HG03520 (cell line): ENCODE measurements around the gene WDR59.
A peak's percentile ranks its signal among the peaks of the same experiment; 100 is the strongest.
"Not testable (repeated sequence)": the region's sequence is repeated elsewhere in the genome, so short reads cannot be mapped to it uniquely, and the experiment has no call there.

ENCODE experiments used
- ATAC-seq: cut with Tn5 transposase; IDR thresholded peaks from one replicate; pipeline ENCODE4 v1.9.1; 2021; ENCODE audit warnings: mild to moderate bottlenecking, moderate library complexity; ENCODE audit not compliant: unreplicated experiment

The WDR59 gene

DNA sequence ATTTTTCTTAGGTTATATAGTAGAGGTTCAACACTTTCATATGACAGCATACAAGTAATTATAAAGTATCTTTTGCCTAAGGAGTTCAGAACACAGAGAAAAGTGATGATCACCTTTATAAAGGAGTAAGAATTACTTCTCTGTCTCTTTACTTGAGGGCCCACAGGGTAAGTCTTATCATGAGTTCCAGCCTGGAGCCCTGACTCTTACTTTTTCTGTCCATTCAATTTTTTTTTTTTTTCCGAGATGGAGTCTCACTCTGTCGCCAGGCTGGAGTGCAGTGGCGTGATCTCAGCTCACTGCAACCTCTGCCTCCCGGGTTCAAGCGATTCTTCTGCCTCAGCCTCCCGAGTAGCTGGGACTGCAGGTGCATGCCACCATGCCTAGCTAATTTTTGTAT, 28.2 kb upstream of the WDR59 start:
- not testable (repeated sequence) for ATAC-seq

DNA sequence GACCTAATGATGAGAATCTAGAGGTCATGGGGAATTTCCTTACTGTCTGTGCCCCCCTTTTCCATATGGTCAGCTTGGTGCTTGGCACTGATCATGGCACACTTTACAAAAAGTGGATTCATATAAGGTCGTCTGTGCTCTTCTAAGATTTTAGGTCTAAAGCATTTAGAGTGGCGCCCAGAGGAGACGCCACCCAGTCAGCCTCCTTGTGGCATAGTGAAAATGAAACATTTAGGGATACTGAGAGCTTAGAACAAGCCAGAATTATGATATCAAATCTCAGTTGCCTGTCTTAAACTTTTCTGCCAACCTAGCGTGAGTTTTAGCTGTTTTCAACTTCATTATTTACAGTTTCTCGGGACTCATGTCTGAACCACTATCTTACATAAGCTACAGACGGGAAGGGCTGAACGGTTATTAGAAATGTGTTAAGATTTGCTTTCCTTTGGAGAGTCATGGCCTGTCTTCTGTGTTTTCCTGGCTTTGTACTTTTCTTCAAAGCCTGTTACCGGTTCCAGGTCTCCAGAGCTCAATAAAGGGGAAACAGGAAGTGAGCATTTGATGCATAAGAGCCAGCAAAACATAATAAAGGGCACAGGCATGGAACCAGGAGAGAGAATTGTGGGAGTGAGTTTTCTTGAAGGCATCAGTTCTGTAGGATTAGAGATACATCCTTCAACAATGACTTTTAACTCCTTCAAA, 27.6 kb upstream of the WDR59 start:
- no peak for ATAC-seq

DNA sequence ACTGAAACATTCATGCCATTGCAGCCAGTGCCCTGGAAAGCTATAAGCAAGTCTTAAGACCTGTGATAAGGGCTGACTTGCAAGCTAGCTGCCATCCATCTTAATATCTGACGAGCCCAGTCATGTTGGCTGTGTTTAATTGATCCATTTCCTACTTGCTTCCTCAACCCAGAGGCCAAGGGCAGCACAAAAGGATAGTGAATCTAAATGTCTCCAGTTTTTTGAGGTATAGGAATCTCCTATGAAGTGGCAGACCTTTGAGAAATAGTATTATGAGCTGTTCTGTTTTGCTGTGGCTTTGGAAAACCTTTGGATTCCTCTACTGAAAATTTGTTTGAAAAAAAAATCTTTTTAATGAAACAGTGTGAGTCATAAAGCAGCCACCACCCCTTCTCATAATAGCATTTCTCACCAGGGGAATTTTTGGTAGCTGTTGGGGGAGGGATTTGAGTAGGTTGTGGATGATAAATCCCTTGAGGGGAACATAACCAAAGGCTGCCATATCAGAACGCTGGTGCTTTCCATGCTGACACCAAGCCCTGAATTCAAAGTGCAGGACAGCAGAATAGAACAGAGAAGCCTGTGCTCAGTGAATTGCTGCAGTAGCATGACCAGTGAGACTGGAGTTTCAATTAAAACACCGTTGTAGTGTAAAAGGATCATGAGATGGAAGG, 26.8 kb upstream of the WDR59 start:
- ATAC-seq: peak; percentile 48

DNA sequence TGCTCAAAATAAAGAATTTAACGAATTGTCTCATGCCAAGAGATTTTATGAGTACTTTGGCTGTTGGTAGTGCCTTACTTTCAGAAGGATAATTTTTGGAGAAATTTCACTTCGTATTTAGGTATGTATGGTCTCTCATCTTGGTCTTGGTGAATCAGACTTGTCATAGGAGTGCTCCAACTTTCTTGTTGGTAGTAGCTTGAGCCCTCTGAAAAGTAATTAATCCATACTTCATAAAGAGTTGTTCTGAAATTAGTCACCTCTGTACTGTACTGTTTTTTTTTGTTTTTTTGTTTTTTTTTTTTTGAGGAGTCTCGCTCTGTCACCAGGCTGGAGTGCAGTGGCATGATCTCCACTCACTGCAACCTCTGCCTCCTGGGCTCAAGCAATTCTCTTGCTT, 25.5 kb upstream of the WDR59 start:
- no peak for ATAC-seq

DNA sequence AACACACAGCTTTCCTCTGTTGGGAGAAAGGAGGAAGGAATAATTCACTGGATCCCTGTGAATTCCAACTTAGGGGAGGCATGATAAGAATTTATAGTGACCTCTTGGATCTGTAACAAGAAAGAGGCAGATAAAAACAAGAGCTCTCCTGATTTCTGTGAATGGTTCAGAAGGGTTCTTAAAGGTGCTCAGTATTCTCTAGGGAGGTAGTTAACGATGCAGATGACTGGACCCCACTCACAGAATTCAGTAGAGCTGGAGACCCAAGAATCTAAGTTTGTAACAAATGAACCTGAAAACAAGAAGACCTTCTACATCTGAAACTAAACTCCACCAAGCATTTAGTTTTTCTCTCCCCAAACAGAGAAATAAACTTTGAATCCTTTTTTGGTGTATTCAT, 22.5 kb upstream of the WDR59 start:
- no peak for ATAC-seq

DNA sequence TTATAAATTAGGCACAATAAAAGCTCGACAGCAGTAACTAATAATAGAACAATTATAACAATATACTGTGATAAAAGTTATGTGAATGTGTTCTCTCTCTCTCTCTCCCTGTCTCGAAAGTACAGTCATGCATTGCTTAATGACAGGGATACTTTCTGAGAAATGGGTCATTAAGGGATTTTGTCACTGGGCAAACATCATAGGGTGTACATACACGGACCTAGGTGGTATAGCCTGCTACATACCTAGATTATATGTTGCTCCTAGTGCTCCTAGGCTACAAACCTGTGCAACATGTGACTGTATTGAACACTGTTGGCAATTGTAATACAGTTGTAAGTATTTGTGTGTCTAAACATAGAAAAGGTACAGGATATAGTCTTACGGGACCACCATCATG, 20.8 kb upstream of the WDR59 start:
- ATAC-seq: no peak

DNA sequence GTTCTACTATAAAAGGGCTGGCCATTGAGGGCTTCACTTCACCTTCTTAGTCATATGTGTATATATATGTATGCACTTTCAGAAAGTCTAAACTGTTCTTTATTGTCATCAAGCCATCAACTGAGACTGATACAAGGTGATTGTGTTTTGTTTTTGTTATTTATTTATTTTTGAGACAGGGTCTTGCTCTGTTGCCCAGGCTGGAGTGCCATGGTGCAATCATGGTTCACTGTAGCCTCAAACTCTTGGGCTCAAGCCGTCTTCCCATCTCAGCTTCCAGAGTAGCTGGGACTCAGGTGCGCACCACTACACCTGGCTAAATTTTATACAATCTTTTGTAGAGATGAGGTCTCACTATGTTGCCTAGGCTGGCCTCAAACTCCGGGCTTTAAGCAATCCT, 19.5 kb upstream of the WDR59 start:
- no peak for ATAC-seq

DNA sequence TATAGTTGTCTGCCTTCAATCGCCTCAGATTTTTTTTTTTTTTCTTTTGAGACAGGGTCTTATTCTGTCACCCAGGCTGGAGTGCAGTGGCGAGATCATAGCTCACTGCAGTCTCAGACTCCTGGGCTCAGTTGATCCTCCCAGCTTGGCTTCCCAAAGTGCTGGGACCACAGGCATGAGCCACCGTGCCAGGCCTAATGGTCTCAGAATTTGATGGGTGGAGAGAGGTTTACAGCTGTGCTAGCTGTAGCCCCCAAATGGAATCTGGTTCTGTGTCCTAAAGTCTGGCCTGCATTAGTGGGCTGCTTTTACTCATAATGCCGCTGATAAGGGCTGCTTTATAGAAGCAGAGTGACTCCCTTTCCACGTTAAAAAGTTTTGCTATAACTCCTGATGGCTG, 19.0 kb upstream of the WDR59 start:
- no peak for ATAC-seq

DNA sequence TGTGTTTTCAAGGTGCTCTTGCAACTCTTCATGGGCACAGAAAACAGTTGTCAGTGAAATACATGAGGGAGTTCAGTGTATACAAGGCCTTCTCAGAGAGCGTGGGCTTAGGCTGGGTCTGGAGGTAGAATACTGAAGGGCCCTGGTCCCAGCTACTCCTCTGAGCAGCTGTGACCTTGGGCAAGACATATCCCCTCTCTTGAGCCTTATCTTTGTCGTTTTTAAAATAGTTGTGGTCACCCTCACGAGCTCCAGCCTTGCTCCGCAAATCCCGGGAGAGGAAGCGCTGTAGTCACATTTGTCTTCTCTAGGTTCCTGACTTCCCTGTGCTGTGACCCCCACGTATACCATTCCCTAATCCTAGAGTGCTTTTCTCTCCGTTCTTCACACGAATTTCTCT, 17.6 kb upstream of the WDR59 start:
- no peak for ATAC-seq

DNA sequence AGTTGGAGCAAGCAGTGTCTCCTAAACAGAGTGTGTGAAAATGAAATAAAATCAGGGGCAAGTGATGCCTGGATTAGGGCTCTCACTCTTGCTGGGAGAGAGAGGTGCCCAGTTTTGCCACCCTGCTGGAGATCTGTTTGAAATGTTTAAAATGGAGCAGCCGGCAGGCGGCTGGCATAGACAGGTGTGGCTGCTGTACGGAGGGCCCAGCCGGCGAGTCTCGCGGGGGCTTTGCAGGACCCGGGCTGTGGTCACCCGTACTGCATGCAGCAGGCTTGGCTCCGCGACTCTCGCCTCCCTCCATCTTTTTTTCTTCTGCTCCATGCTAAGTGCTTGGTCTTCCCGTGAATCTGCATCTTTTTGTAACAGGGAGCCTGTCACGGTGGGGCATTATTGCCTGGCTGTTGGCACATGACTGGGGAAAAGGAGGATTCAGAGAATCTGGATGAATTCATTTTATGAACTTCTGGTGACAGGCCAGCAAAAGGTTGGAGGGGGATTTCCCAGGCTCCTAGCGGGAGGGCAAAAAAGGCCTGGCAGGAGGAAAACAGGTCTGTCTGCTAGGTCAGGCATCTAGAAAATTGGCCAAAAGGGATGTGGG, 15.7 kb upstream of the WDR59 start:
- ATAC-seq: no peak

DNA sequence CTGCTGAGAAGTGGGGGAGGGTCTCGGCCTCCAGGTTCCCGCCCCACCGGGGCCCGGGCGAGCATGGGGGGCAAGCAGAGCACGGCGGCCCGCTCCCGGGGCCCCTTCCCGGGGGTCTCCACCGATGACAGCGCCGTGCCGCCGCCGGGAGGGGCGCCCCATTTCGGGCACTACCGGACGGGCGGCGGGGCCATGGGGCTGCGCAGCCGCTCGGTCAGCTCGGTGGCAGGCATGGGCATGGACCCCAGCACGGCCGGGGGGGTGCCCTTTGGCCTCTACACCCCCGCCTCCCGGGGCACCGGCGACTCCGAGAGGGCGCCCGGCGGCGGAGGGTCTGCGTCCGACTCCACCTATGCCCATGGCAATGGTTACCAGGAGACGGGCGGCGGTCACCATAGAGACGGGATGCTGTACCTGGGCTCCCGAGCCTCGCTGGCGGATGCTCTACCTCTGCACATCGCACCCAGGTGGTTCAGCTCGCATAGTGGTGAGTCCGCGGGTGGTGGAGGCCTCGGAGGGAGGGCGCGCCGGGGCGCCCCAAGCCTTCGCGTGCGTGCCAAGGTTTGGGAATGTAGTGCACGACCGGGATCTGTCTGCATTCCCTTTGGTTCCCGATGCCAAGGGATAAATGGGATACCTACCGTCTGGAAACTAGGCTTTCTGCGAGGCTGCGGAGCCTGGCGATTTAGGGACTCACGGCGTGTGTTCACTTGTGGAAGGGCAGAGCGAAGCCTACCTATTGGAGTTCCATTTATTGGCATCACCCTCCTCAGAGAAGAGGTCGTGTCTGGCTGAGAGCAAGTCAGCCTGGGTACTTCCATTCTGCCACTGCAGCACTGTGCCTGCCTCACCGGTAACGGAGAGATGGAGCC, 14.9 kb upstream of the WDR59 start:
- peak; percentile 34 for ATAC-seq

DNA sequence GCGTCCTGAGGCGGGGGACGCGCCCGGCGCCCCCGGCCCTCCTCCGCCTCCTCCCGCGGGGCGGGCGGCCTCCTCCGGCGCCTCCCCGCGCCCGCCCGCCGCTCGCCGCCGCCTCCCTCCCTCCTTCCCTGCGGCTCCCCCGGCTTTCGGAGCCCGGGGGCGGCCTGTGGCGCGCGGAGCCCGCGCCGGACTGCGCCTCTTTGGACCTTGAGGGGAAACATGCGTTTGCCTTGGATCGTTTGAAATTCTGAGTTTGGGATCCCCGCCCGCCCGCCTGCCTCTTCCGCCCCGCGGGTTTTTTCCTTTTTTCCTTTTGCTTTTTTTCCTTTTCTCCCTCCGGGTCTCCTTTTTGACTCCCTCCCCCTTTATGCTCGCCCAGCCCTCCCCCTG, 14.3 kb upstream of the WDR59 start:
- ATAC-seq: peak; percentile 15

DNA sequence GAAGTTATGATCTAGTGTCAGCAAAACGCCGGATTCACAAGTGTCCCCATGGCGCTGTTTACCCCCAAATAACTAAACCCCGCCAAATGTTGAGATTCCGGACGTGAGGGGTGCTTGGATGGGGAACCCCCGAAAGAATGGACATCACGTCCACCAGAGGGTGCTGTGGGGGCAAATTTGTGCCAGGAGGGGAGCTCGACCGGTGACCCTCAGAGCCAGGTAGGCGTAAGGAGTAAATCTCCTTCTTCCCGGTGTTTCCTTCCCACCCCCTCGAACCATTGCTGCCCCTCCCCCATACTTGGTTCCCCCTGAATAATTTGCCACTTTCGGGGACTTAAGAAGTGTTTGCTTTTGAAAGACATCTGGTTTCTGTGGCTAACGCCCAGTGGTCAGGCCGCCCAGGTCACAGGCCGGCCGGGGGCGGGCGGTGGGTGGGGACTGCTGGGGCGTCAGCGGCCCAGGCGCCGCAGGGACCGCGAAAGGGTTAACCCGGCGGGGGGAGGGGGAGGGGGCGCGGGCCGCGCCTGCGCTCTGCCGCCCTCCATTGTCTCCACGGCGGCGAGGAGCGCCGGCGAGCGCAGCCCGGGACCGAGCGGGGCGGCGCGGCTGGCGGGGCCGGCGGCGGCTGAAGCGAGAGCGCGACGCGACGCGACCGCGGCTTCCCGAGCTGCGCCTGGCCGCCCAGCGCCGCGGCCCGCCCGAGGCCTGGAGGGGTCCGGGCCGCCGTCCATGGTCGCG, 13.7 kb upstream of the WDR59 start, which contains the start of gene ZNRF1:
ZNRF1 (plus strand) TSS at position 544 of the 738 bp plus-strand sequence. CDS start 648 bp downstream, outside the sequence.
- ATAC-seq: peak; percentile 66

DNA sequence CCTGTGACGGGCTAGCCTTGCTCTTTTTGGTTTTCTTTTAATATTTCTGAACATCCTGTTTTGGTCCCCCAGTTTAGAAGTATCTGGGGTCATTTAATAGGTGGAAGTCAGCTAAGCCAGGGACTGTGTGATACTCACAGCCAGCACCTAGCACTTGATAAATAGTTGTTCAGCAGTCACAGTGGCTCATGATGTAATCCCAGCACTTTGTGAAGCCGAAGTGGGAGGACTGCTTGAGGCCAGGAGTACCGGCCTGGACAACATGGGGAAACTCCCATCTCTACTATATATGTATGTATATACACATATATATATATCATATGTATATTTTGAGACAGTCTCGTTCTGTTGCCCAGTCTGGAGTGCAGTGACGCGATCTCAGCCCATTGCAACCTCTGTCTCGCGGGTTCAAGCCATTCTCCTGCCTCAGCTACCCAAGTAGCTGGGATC, 12.1 kb upstream of the WDR59 start:
- no peak for ATAC-seq

DNA sequence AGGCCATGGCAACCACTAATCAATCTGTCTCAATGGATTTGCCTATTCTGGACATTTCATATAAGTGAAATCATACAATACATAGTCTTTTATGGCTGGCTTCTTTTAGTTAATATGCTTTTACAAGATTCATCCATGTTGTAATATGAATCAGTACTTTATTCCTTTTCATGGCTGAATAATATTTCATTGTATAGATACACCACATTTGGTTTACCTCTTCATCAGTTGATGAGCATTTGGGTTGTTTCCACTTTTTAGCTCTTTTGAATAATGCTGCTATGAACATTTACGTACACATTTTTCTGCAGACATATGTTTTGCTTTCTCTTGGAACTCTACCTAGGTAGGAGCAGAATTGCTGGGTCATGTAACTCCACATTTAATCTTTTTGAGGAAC, 11.1 kb upstream of the WDR59 start:
- ATAC-seq: no peak

DNA sequence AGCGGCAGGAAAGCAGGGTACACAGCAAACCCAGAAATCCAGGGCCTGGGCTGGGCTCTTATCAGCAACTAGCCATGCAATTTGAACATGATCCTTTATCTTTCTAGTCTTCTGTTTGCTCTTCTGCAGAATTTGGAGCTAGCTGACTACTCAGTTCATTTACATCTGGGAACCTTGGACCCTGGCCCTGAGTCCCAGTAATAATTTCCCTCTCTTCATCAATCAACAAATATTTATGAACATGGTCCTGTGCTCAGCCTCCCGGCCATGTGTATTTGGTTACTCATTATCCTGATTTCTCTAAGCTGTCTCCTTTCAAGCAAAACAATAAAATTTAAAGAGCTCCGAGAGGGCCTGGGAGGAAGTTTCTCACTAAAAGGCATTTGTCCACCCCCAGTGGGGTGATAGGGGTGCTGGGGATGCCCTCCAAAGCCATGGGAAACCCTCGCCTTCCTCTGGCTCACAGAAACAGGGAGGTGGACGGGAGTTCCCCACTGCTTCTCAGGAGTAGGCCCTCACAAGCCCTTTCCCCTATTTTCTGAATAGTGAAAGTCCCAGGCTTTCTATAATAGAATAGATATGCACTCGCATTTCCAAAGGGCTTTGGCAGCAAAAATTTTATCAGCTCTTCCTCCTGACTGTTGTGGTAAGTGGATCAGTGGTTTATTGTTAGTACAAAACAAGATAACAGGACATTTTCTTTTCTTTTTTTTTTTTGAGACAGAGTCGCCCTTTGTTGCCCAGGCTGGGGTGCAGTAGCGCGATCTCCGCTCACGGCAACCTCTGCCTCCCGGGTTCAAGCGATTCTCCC, 6.9 kb upstream of the WDR59 start:
- ATAC-seq: no peak

DNA sequence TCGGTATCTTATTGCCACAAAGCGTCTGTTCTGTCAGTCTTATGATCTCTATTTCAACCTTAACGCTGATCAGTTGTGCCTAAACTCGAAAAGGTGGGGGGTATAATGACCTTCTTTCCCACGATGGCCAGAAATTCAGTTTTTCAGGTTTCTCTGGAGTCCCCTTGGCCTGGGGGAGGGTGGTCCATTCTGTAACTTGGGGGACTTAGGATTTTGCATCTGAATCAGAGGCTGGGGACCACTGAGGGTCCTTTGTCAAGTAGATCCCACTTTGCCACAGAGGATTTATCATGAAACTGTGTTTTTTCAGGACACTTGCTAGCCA, 6.3 kb upstream of the WDR59 start:
- ATAC-seq: no peak

DNA sequence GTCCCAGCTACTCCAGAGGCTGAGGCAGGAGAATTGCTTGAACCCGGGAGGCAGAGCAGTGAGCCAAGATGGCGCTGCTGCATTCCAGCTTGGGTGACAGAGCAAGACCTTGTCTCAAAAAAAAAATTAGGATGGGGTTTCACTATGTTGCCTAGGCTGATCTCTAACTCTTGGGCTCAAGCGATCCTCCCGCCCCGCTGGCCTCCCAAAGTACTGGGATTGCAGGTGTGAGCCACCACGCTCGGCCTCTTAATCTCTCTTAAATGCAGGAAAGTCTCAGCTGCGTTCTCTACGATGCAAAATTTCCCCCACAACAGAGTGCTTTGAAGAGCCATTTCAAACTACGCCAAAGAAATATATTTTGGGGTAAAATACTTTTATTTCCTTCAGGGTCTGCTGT, 5.9 kb upstream of the WDR59 start:
- ATAC-seq: no peak

DNA sequence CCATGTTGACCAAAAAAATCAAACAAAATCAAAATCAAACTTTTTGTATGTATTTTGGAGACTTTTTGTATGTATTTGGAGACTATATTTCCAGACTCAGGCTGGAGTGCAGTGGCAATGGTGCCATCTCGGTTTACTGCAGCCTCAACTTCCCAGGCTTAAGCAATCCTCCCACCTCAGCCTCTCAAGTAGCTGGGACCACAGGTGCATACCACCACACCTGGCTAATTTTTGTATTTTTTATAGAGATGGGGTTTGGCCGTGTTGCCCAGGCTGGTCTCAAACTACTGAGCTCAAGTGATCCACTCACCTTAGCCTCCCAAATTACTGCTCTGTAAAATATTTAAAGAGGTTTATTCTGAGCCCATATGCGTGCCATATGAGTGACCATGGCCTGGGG, 4.9 kb upstream of the WDR59 start:
- ATAC-seq: not testable (repeated sequence)
